PFSK-1 (cell line): ENCODE results near the gene PRLH.

Experiments used
- POLR2AphosphoS5 ChIP-seq: IDR thresholded peaks from 2 replicates; pipeline ENCODE4 v1.6.1; 2012; ENCODE audit warnings: low read depth, mild to moderate bottlenecking, control low read depth, low read length, moderate library complexity
- REST ChIP-seq, 2 experiments: IDR thresholded peaks; 2 replicates each; pipeline versions ENCODE4 v1.6.1 to v1.8.0; 2011 to 2012; ENCODE audit warnings: low read depth in 2 of 2, low read length in 2 of 2, control low read depth in 1 of 2, inconsistent platforms in 1 of 2, mild to moderate bottlenecking in 1 of 2, moderate library complexity in 1 of 2; ENCODE audit not compliant: insufficient read depth in 1 of 2

DNA sequence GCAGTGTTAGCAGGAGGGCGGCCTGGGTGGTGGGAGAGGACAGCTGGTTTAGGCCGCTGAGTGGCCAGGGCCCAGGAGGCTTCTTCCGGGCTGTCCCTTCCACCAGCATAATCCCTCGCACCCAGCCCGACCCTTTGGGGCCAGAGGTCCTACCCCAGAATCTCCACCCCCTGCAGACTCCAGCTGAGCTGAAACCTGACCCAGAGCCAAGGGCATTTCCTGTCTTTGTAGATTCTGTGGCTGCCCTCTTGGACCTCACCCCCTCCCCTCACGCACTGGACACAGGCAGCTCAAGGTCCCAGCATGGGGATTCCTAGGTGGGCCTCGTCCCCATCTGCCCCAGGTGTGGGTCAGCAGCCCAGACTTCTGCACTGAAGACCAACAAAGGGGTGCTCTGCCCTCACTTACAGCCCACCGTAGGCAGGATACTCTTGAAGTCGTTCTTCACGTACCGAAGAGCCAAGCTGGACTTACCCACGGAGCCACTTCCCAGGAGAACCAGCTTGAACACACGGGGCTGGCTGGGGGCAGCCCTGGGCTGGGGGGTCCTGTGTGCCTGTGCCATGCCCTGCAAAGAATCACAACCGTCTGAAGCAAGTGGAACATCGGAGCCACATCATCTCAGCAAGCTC is 19.3 kb downstream of the PRLH start:
- TF ChIP-seq POLR2AphosphoS5 = no peak
- no peak for TF ChIP-seq REST (IDR thresholded peaks at IDR 0.05; ENCODE audit: insufficient read depth in 1 of 2, low read depth in 2 of 2, low read length in 2 of 2)
